Parathyroid adenoma (tissue), 2 donors: ENCODE data around the gene TTLL7.

ENCODE experiments used
- H2AFZ ChIP-seq: fragments of 300-600 bp; sonication (generic); one replicate; pipeline ENCODE4 v1.7.0; 2017; ENCODE audit warnings: antibody characterized with exemption, mild to moderate bottlenecking
- H3K27ac ChIP-seq: fragments of 300-600 bp; sonication (generic); one replicate; pipeline ENCODE4 v1.7.0; 2017
- H3K27me3 ChIP-seq: fragments of 300-600 bp; sonication (generic); one replicate; pipeline ENCODE4 v1.7.0; 2017; ENCODE audit warnings: low read length; ENCODE audit not compliant: control insufficient read depth, insufficient read depth
- H3K36me3 ChIP-seq: fragments of 300-600 bp; sonication (generic); one replicate; pipeline ENCODE4 v1.7.0; 2017; ENCODE audit warnings: low read length; ENCODE audit not compliant: control insufficient read depth, insufficient read depth
- H3K4me1 ChIP-seq: fragments of 300-600 bp; sonication (generic); one replicate; pipeline ENCODE4 v1.7.0; 2017; ENCODE audit warnings: control low read depth
- H3K4me2 ChIP-seq: fragments of 300-600 bp; sonication (generic); one replicate; pipeline ENCODE4 v1.7.0; 2017; ENCODE audit warnings: low read length
- H3K4me3 ChIP-seq: fragments of 300-600 bp; sonication (generic); one replicate; pipeline ENCODE4 v1.7.0; 2017; ENCODE audit warnings: low read depth, low read length
- H3K79me2 ChIP-seq: fragments of 300-600 bp; sonication (generic); one replicate; pipeline ENCODE4 v1.7.0; 2017; ENCODE audit warnings: control low read depth
- H3K9ac ChIP-seq: fragments of 300-600 bp; sonication (generic); one replicate; pipeline ENCODE4 v1.7.0; 2017; ENCODE audit warnings: mild to moderate bottlenecking
- H3K9me3 ChIP-seq: fragments of 300-600 bp; sonication (generic); one replicate; pipeline ENCODE4 v1.7.0; 2017; ENCODE audit warnings: low read length; ENCODE audit not compliant: control insufficient read depth
- TF ChIP-seq, protein P1 (sequence below): fragments of 300-600 bp; sonication (generic); IDR thresholded peaks from one replicate; pipeline ENCODE4 v1.7.0; 2017; ENCODE audit warnings: antibody characterized with exemption, mild to moderate bottlenecking
- donor health status: primary hyperparathyroidism.

Gene TTLL7

DNA sequence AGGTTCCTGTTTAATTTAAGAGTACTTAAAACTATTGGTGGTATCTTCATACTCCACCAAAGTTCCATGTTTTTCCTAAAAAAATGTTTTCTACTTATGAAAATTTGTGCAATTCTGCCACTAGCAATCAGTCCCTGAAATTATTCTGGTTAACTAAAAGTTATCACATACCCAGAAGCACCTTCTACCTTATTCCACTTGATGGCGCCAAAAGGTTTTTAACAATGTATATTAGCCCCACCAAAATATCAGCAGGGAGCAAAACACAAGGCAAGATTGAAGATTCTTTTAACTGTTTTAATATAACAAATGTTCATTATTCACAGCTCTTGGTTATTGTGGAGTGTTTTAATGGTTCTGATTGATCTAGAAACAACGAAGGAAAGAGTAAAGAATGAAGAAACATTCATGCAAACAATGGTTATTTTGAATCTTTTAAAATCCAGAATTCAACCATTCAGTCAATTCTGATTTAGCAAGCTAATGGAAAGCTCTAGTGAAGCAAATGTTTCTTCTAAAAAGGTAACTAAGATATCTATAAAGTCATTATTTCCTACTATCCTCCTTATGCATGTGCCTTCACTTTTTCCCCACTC lies 67.2 kb downstream of the TTLL7 start:
- no peak overlapping the region for H2AFZ ChIP-seq
- H3K4me2 ChIP-seq, result no peak overlapping the region
- no peak overlapping the region for H3K9ac ChIP-seq
- H3K4me3 ChIP-seq, result no peak overlapping the region
- no peaks in the 10 kb centered on the region for H3K4me1 ChIP-seq
- H3K79me2 ChIP-seq, result no peaks in the 10 kb centered on the region
- H3K27ac ChIP-seq, result no peak overlapping the region
- TF ChIP-seq, protein P1, sequence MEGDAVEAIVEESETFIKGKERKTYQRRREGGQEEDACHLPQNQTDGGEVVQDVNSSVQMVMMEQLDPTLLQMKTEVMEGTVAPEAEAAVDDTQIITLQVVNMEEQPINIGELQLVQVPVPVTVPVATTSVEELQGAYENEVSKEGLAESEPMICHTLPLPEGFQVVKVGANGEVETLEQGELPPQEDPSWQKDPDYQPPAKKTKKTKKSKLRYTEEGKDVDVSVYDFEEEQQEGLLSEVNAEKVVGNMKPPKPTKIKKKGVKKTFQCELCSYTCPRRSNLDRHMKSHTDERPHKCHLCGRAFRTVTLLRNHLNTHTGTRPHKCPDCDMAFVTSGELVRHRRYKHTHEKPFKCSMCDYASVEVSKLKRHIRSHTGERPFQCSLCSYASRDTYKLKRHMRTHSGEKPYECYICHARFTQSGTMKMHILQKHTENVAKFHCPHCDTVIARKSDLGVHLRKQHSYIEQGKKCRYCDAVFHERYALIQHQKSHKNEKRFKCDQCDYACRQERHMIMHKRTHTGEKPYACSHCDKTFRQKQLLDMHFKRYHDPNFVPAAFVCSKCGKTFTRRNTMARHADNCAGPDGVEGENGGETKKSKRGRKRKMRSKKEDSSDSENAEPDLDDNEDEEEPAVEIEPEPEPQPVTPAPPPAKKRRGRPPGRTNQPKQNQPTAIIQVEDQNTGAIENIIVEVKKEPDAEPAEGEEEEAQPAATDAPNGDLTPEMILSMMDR, result peak; percentile 37
- H3K27me3 ChIP-seq, result no peaks in the 10 kb centered on the region
- no peaks in the 10 kb centered on the region for H3K9me3 ChIP-seq
- H3K36me3 ChIP-seq, result no peaks in the 10 kb centered on the region

DNA sequence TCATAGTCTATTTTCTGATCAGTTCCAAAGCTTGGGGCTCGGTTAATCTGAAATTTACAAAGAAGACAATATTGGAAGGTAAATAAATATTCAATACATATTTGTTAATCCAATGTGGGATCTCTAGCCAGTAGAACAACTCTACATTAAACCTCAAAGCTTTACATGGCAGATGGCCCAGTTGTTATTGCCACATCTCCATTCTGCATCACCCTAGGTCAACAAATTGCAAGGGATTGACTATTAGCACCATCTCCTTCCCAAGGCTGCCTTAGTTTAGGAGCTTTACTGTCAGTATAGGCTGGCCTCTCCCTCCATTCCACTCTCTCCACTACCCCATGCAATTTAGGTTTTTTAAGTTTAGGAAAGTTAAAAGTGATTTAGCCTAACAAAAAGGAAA lies 69.7 kb downstream of the TTLL7 start:
- H3K4me2 ChIP-seq, result no peak overlapping the region
- H2AFZ ChIP-seq, result no peak overlapping the region
- no peak overlapping the region for H3K4me3 ChIP-seq
- H3K27ac ChIP-seq, result no peak overlapping the region
- no peaks in the 10 kb centered on the region for H3K9me3 ChIP-seq
- no peaks in the 10 kb centered on the region for H3K36me3 ChIP-seq
- H3K4me1 ChIP-seq, result no peaks in the 10 kb centered on the region
- H3K9ac ChIP-seq, result no peak overlapping the region
- H3K79me2 ChIP-seq, result no peaks in the 10 kb centered on the region
- TF ChIP-seq, protein P1, result no peak
- H3K27me3 ChIP-seq, result no peaks in the 10 kb centered on the region

DNA sequence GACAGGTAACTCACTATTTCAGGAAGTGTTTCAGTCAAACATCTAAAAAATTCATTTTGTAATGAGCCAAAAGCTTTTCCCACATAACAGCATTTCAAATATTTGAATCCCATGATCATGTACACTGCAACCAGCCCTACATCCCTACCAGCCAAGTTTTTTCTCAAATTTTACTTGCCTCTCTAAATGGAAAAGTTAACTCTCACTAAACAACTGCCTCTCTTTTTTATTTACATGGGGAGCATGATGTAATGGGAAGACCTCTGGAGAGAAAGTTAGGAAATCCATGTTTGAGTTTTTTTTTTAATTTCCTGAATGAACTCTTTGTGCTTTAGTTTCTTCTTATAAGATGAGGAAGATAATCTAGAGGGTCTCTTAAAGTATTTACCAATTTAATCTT lies 70.5 kb downstream of the TTLL7 start:
- Histone ChIP-seq H3K27ac (no peak overlapping the region), H3K4me3 (no peak overlapping the region)

DNA sequence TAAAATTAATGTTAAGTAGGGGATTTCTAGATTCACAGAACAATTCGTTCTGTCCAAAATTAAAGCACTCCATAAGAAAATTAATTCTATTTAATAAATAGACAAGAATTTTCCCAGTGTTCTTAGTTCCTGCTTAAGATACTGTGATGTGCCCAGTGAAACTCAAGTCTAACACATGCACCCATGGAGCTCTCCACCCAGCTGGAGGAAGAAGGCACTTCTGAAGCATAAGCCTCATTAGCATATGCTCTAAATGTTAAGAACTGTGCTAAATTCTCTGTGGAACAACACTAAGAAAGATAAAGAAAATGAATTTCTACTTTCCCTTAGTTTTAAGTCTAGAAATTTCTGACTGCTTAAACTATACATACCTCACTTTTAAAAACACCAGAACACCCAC lies 71.2 kb downstream of the TTLL7 start:
- H3K4me2 ChIP-seq, result no peak overlapping the region
- H3K27ac ChIP-seq, result no peak overlapping the region
- no peak overlapping the region for H3K9ac ChIP-seq
- no peaks in the 10 kb centered on the region for H3K36me3 ChIP-seq
- no peak overlapping the region for H2AFZ ChIP-seq
- H3K4me1 ChIP-seq, result no peaks in the 10 kb centered on the region
- no peaks in the 10 kb centered on the region for H3K9me3 ChIP-seq
- no peak overlapping the region for H3K4me3 ChIP-seq
- no peaks in the 10 kb centered on the region for H3K27me3 ChIP-seq
- no peaks in the 10 kb centered on the region for H3K79me2 ChIP-seq
- TF ChIP-seq, protein P1, result no peak

More for the DNA sequence above, 70.5 kb downstream of the TTLL7 start:
- Histone ChIP-seq H3K36me3 (no peaks in the 10 kb centered on the region), H3K9ac (no peak overlapping the region), H3K9me3 (no peaks in the 10 kb centered on the region), H3K4me1 (no peaks in the 10 kb centered on the region), H2AFZ (no peak overlapping the region), H3K27me3 (no peaks in the 10 kb centered on the region), H3K79me2 (no peaks in the 10 kb centered on the region), H3K4me2 (no peak overlapping the region)
- TF ChIP-seq, protein P1, result no peak

DNA sequence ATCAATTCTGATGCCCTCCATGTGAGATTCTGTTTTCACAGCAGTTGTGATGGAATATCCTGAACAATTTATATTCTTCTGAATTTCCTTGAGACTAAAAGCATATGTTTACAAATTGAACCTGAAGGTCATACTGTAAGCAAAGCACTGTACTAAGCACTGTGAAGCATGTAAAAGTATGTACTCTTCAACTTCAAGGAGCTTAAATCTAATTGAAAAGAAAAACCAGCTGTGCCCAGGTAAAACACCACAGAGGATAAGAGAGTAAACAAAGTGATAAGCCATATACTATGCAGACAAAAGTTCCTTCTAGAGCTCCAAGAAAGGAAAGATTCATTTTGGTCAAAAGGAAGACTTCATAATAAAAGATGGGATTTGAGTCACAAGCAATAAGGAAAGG lies 71.9 kb downstream of the TTLL7 start:
- no peak overlapping the region for H2AFZ ChIP-seq
- no peaks in the 10 kb centered on the region for H3K36me3 ChIP-seq
- H3K9me3 ChIP-seq, result no peaks in the 10 kb centered on the region
- TF ChIP-seq, protein P1, result no peak
- no peaks in the 10 kb centered on the region for H3K4me1 ChIP-seq
- no peak overlapping the region for H3K4me3 ChIP-seq
- H3K27me3 ChIP-seq, result no peaks in the 10 kb centered on the region
- H3K79me2 ChIP-seq, result no peaks in the 10 kb centered on the region
- no peak overlapping the region for H3K27ac ChIP-seq
- H3K4me2 ChIP-seq, result no peak overlapping the region
- H3K9ac ChIP-seq, result no peak overlapping the region
